ENCODE data around the gene SNX9.

The SNX9 gene

GRCh38 chr6:157981132-157981394, 158.0 kb downstream of the SNX9 start:
- DNase-seq (ENCODE audit: low spot score), result no peak

- DNase-seq (ENCODE audit: low spot score), result peak; percentile 86
Observed at GRCh38 chr6:157981395-157982101, 158.5 kb downstream of the SNX9 start, which contains the start of gene SYNJ2. Gene SYNJ2, plus strand, starts transcription at chr6:157981863. Its CDS starts 99 bp downstream, at chr6:157981962.

GRCh38 chr6:157982102-157982562, 159.1 kb downstream of the SNX9 start:
- peak; percentile 49 for DNase-seq (ENCODE audit: low spot score)

- no peak for DNase-seq (ENCODE audit: low spot score)
Observed at GRCh38 chr6:157982563-157983405, 159.7 kb downstream of the SNX9 start.

GRCh38 chr6:157983406-157984119, 160.5 kb downstream of the SNX9 start:
- DNase-seq (ENCODE audit: low spot score), result no peak

- DNase-seq (ENCODE audit: low spot score), result no peak
Observed at GRCh38 chr6:157984128-157984527, 161.1 kb downstream of the SNX9 start.

GRCh38 chr6:157984686-157985225, 161.7 kb downstream of the SNX9 start:
- DNase-seq (ENCODE audit: low spot score), result no peak

- no peak for DNase-seq (ENCODE audit: low spot score)
Observed at GRCh38 chr6:157985378-157986155, 162.5 kb downstream of the SNX9 start.

GRCh38 chr6:157987788-157988699, 165.0 kb downstream of the SNX9 start:
- no peak for DNase-seq (ENCODE audit: low spot score)

- DNase-seq (ENCODE audit: low spot score), result no peak
Observed at GRCh38 chr6:157988700-157989063, 165.6 kb downstream of the SNX9 start.

GRCh38 chr6:157989541-157990289, 166.7 kb downstream of the SNX9 start:
- no peak for DNase-seq (ENCODE audit: low spot score)

GRCh38 chr6:157990321-157991066, 167.4 kb downstream of the SNX9 start:
- peak; percentile 31 for DNase-seq (ENCODE audit: low spot score)

- no peak for DNase-seq (ENCODE audit: low spot score)
Observed at GRCh38 chr6:157991067-157991432, 168.0 kb downstream of the SNX9 start.

GRCh38 chr6:157993076-157993475, 170.0 kb downstream of the SNX9 start:
- no peak for DNase-seq (ENCODE audit: low spot score)

- DNase-seq (ENCODE audit: low spot score), result no peak
Observed at GRCh38 chr6:157994125-157994795, 171.2 kb downstream of the SNX9 start.
